K562 (cell line): ENCODE measurements around the gene RASSF3.

Experiments used
- ATF1 ChIP-seq, 2 experiments: fragments of 450-650 bp in 1 of 2; IDR thresholded peaks; 2 replicates each; pipeline ENCODE4 v1.6.1; 2016; ENCODE audit warnings: missing compliant biosample characterization in 1 of 2, missing genetic modification characterization in 1 of 2
- CEBPB ChIP-seq: fragments of 450-650 bp; IDR thresholded peaks from 2 replicates; pipeline ENCODE4 v1.6.1; 2016; ENCODE audit warnings: missing genetic modification characterization, missing compliant biosample characterization
- FOS ChIP-seq: IDR thresholded peaks from 3 replicates; pipeline ENCODE4 v1.6.1; 2011; ENCODE audit not compliant: insufficient read length; ENCODE audit errors: extremely low read depth
- IRF2 ChIP-seq: sonication (generic); formaldehyde crosslinking; IDR thresholded peaks from 2 replicates; pipeline ENCODE4 v1.8.1; 2022; ENCODE audit warnings: mild to moderate bottlenecking, missing genetic modification reagents
- SREBF2 ChIP-seq: sonication (generic); formaldehyde crosslinking; IDR thresholded peaks from 2 replicates; pipeline ENCODE4 v1.4.0; 2020; ENCODE audit warnings: mild to moderate bottlenecking, missing genetic modification reagents
- TF ChIP-seq, protein P1 (sequence below), 2 experiments: fragments of 450-650 bp in 1 of 2; sonication (generic) in 1 of 2; formaldehyde crosslinking; conservative IDR thresholded peaks; 2 replicates each; pipeline versions ENCODE4 v1.4.0 to v1.8.1; 2020 to 2022; ENCODE audit warnings: mild to moderate bottlenecking in 1 of 2, missing genetic modification reagents in 1 of 2

DNA sequence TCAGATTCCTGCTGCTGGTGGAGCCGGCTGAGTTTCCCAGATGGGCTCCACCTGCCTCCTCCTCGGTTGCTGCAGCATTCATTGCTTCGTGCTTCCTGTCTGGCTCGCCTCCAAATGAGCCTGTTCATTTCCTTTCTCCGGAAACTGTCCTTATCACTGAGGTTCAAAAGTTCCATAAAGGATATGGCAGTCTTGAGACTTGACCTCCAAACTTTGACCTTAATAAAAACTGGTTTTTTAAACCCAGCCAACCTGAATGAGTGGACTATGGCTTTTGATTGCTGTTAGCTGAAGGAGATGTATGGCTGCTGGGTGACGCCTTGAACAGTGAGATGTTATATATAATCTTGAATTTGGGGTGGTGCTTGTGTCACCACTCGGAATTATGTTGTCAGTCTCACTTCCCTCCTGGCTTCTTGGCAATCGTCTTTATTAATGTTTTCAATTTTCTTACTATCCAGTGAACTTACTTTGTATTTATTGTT is 62.7 kb downstream of the RASSF3 start:
- TF ChIP-seq, protein P1, sequence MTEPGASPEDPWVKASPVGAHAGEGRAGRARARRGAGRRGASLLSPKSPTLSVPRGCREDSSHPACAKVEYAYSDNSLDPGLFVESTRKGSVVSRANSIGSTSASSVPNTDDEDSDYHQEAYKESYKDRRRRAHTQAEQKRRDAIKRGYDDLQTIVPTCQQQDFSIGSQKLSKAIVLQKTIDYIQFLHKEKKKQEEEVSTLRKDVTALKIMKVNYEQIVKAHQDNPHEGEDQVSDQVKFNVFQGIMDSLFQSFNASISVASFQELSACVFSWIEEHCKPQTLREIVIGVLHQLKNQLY (CRISPR knock-in tag; conservative IDR thresholded peaks at IDR 0.05) = no peak
- TF ChIP-seq SREBF2 (CRISPR knock-in tag) (no peak), CEBPB (no peak), IRF2 (CRISPR knock-in tag) (no peak), FOS (no peak), ATF1 (CRISPR knock-in tag; IDR thresholded peaks at IDR 0.05) (no peak), ATF1 (tag; IDR thresholded peaks at IDR 0.05) (peak; percentile 69)
